Liver (tissue), 3 donors: ENCODE data around the gene GNG13.

Source experiments
- ATF3 ChIP-seq: IDR thresholded peaks from 2 replicates; pipeline ENCODE4 v1.6.1; 2016; ENCODE audit warnings: antibody characterized with exemption
- CTCF ChIP-seq: fragments of 150-350 bp; IDR thresholded peaks from 2 replicates; pipeline ENCODE4 v1.5.1; 2017; ENCODE audit warnings: improper control_type of control experiment, low read depth, low read length; ENCODE audit not compliant: missing input control
- GABPA ChIP-seq, 2 donors: IDR thresholded peaks in 1 of 2; conservative IDR thresholded peaks in 1 of 2; 2 replicates each; pipeline ENCODE4 v1.6.1; 2016; ENCODE audit warnings: antibody characterized with exemption in 2 of 2, mild to moderate bottlenecking in 1 of 2, moderate library complexity in 1 of 2
- NR2F2 ChIP-seq: IDR thresholded peaks from 2 replicates; pipeline ENCODE4 v1.6.1; 2016; ENCODE audit warnings: antibody characterized with exemption
- RAD21 ChIP-seq, 2 donors: IDR thresholded peaks; 2 replicates each; pipeline ENCODE4 v1.6.1; 2016; ENCODE audit warnings: antibody characterized with exemption in 2 of 2, mild to moderate bottlenecking in 2 of 2
- REST ChIP-seq: IDR thresholded peaks from 2 replicates; pipeline ENCODE4 v1.6.1; 2016; ENCODE audit warnings: antibody characterized with exemption, mild to moderate bottlenecking
- RXRA ChIP-seq, 2 donors: IDR thresholded peaks; 2 replicates each; pipeline ENCODE4 v1.6.1; 2017 to 2018; ENCODE audit warnings: antibody characterized with exemption in 2 of 2, mild to moderate bottlenecking in 1 of 2
- TAF1 ChIP-seq: conservative IDR thresholded peaks from 2 replicates; pipeline ENCODE4 v1.6.1; 2016; ENCODE audit warnings: antibody characterized with exemption, mild to moderate bottlenecking
- YY1 ChIP-seq: IDR thresholded peaks from 2 replicates; pipeline ENCODE4 v1.6.1; 2016; ENCODE audit warnings: antibody characterized with exemption, mild to moderate bottlenecking
- donor health status: healthy.
- donor health status: healthy.

GRCh38 chr16:774086-775001, 26.2 kb downstream of the GNG13 start:
- TF ChIP-seq ATF3 (no peak), CTCF (no peak), RAD21 (IDR thresholded peaks at IDR 0.05) (no peak), YY1 (no peak), GABPA (IDR thresholded peaks at IDR 0.05 in 1 of 2, conservative IDR thresholded peaks at IDR 0.05 in 1 of 2) (no peak), RXRA (IDR thresholded peaks at IDR 0.05) (no peak), REST (no peak), NR2F2 (no peak), TAF1 (no peak)
